ENCODE data around the gene KDM5B.

- TF ChIP-seq SUZ12 (IDR thresholded peaks at IDR 0.05; ENCODE audit: extremely low read depth, insufficient read depth, insufficient read length) (no peak), YY1 (IDR thresholded peaks at IDR 0.05; ENCODE audit: insufficient read depth, insufficient read length) (no peak), ZNF274 (IDR thresholded peaks at IDR 0.05; ENCODE audit: low read depth, low read length) (no peak)
Measured at GRCh38 chr1:202752774-202753173, 55.4 kb downstream of the KDM5B start.

Measured in NT2/D1 (cell line).